ENCODE data around the gene CPLX4.

DNA sequence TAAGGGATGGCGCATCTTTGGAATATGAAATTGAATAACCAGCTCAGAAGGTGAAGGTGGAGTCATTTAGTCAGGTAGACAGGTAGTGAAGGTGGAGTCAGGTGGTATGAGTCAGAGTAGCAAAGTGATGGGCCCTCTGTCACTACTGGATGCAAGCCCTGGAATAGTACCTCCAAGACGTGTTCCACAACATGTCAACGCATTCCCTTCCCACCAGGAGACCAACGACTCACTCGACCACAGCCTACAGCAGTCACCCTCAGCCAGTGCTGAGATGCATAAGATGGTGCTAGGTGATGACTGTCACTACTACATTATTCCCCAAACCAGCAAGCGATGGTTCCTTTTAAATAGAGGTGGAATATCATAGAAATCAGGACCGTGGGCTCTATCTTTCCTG is 6.8 kb downstream of the CPLX4 start:
- TF ChIP-seq, protein P1, sequence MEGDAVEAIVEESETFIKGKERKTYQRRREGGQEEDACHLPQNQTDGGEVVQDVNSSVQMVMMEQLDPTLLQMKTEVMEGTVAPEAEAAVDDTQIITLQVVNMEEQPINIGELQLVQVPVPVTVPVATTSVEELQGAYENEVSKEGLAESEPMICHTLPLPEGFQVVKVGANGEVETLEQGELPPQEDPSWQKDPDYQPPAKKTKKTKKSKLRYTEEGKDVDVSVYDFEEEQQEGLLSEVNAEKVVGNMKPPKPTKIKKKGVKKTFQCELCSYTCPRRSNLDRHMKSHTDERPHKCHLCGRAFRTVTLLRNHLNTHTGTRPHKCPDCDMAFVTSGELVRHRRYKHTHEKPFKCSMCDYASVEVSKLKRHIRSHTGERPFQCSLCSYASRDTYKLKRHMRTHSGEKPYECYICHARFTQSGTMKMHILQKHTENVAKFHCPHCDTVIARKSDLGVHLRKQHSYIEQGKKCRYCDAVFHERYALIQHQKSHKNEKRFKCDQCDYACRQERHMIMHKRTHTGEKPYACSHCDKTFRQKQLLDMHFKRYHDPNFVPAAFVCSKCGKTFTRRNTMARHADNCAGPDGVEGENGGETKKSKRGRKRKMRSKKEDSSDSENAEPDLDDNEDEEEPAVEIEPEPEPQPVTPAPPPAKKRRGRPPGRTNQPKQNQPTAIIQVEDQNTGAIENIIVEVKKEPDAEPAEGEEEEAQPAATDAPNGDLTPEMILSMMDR (IDR thresholded peaks at IDR 0.05), result no peak
- TF ChIP-seq ATF1 (CRISPR knock-in tag; IDR thresholded peaks at IDR 0.05), result no peak
- TF ChIP-seq, protein P2, sequence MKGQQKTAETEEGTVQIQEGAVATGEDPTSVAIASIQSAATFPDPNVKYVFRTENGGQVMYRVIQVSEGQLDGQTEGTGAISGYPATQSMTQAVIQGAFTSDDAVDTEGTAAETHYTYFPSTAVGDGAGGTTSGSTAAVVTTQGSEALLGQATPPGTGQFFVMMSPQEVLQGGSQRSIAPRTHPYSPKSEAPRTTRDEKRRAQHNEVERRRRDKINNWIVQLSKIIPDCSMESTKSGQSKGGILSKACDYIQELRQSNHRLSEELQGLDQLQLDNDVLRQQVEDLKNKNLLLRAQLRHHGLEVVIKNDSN (CRISPR knock-in tag; IDR thresholded peaks at IDR 0.05), result no peak
- TF ChIP-seq, protein P3, sequence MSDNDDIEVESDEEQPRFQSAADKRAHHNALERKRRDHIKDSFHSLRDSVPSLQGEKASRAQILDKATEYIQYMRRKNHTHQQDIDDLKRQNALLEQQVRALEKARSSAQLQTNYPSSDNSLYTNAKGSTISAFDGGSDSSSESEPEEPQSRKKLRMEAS (CRISPR knock-in tag; IDR thresholded peaks at IDR 0.05), result no peak
